HCT116 (cell line): ENCODE results near the gene PTPRF.

Source experiments
- CBX3 ChIP-seq: IDR thresholded peaks from 2 replicates; pipeline ENCODE4 v1.6.1; 2012; ENCODE audit warnings: low read depth
- EZH2 ChIP-seq: fragments of 200-600 bp; sonication (generic); IDR thresholded peaks from 2 replicates; pipeline ENCODE4 v1.6.1; 2017; ENCODE audit warnings: antibody characterized with exemption, mixed run types
- JUND ChIP-seq: IDR thresholded peaks from 2 replicates; pipeline ENCODE4 v1.6.1; 2012
- POLR2AphosphoS5 ChIP-seq: IDR thresholded peaks from 2 replicates; pipeline ENCODE4 v1.6.1; 2011; ENCODE audit warnings: mild to moderate bottlenecking, low read depth, low read length, moderate library complexity
- RAD21 ChIP-seq: IDR thresholded peaks from 2 replicates; pipeline ENCODE4 v1.6.1; 2012; ENCODE audit warnings: low read depth, mild to moderate bottlenecking
- ZNF274 ChIP-seq: fragments of 200-500 bp; sonication (Bioruptor generic); IDR thresholded peaks from 2 replicates; pipeline ENCODE4 v1.6.1; 2014; ENCODE audit warnings: mild to moderate bottlenecking, low read depth, low read length, inconsistent platforms
- TF ChIP-seq, protein P1 (sequence below), 3 experiments: fragments of 200-600 bp in 1 of 3; sonication (generic) in 1 of 3; IDR thresholded peaks in 2 of 3; conservative IDR thresholded peaks in 1 of 3; 2 replicates each; pipeline ENCODE4 v1.5.1; 2012 to 2017; ENCODE audit warnings: low read depth in 2 of 3, low read length in 2 of 3, antibody characterized with exemption in 1 of 3, borderline replicate concordance in 1 of 3, control low read depth in 1 of 3, mild to moderate bottlenecking in 1 of 3, mixed read lengths in 1 of 3, mixed run types in 1 of 3, moderate library complexity in 1 of 3; ENCODE audit not compliant: insufficient read depth in 1 of 3
- TF ChIP-seq, protein P2 (sequence below): IDR thresholded peaks from 2 replicates; pipeline ENCODE4 v1.6.1; 2012; ENCODE audit warnings: low read depth
- TF ChIP-seq, protein P3 (sequence below): IDR thresholded peaks from 2 replicates; pipeline ENCODE4 v1.6.1; 2012

DNA sequence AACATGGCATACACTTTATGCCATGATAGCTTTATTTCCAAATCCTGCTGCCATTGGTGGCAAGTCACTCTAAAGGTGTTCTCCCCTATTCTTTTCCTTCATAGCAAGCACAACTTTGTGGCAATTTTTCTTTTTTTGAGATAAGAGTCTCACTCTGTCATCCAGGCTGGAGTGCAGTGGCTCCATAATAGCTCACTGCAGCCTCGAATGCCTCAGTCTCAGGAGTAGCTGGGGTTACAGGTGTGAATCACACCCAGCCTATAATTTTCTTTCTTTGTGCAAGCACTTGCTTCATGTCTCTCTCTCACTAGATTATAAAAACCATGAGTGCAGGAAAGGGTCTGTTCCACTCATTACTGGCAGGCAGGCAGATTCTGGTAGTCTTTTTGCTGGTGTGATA is 113.9 kb downstream of the PTPRF start:
- TF ChIP-seq JUND (no peak), EZH2 (no peak), ZNF274 (no peak), RAD21 (no peak), CBX3 (no peak), POLR2AphosphoS5 (no peak)
- TF ChIP-seq, protein P1, sequence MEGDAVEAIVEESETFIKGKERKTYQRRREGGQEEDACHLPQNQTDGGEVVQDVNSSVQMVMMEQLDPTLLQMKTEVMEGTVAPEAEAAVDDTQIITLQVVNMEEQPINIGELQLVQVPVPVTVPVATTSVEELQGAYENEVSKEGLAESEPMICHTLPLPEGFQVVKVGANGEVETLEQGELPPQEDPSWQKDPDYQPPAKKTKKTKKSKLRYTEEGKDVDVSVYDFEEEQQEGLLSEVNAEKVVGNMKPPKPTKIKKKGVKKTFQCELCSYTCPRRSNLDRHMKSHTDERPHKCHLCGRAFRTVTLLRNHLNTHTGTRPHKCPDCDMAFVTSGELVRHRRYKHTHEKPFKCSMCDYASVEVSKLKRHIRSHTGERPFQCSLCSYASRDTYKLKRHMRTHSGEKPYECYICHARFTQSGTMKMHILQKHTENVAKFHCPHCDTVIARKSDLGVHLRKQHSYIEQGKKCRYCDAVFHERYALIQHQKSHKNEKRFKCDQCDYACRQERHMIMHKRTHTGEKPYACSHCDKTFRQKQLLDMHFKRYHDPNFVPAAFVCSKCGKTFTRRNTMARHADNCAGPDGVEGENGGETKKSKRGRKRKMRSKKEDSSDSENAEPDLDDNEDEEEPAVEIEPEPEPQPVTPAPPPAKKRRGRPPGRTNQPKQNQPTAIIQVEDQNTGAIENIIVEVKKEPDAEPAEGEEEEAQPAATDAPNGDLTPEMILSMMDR (IDR thresholded peaks at IDR 0.05 in 2 of 3, conservative IDR thresholded peaks at IDR 0.05 in 1 of 3; ENCODE audit: borderline replicate concordance in 1 of 3, insufficient read depth in 1 of 3, low read depth in 2 of 3, low read length in 2 of 3): no peak
- TF ChIP-seq, protein P2, sequence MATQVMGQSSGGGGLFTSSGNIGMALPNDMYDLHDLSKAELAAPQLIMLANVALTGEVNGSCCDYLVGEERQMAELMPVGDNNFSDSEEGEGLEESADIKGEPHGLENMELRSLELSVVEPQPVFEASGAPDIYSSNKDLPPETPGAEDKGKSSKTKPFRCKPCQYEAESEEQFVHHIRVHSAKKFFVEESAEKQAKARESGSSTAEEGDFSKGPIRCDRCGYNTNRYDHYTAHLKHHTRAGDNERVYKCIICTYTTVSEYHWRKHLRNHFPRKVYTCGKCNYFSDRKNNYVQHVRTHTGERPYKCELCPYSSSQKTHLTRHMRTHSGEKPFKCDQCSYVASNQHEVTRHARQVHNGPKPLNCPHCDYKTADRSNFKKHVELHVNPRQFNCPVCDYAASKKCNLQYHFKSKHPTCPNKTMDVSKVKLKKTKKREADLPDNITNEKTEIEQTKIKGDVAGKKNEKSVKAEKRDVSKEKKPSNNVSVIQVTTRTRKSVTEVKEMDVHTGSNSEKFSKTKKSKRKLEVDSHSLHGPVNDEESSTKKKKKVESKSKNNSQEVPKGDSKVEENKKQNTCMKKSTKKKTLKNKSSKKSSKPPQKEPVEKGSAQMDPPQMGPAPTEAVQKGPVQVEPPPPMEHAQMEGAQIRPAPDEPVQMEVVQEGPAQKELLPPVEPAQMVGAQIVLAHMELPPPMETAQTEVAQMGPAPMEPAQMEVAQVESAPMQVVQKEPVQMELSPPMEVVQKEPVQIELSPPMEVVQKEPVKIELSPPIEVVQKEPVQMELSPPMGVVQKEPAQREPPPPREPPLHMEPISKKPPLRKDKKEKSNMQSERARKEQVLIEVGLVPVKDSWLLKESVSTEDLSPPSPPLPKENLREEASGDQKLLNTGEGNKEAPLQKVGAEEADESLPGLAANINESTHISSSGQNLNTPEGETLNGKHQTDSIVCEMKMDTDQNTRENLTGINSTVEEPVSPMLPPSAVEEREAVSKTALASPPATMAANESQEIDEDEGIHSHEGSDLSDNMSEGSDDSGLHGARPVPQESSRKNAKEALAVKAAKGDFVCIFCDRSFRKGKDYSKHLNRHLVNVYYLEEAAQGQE: no peak
- TF ChIP-seq, protein P3, sequence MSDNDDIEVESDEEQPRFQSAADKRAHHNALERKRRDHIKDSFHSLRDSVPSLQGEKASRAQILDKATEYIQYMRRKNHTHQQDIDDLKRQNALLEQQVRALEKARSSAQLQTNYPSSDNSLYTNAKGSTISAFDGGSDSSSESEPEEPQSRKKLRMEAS: no peak
